HepG2 (cell line): ENCODE data around the gene TET3. TPM values are rescaled to one million over a fixed set of nuclear protein-coding genes. Genes with fewer than 3 reads are reported as not detected.

Experiments used
- ATAC-seq: fragments of 200-7000 bp; cut with Tn5 transposase; 3 replicates; pipeline ENCODE4 v1.9.1; 2020; ENCODE audit warnings: mild to moderate bottlenecking, moderate library complexity
- BruUV-seq: library from RNA; stranded (reverse); fragments of 400-500 nt; replicated peaks from 2 replicates; lab custom pipeline; 2021; lab: Mats Ljungman, UMichigan
- CTCF ChIA-PET: fragments of 300-600 bp; formaldehyde crosslinking; extraction: SDS; loops from one replicate; lab custom pipeline; 2021; ENCODE audit warnings: low total read pairs, inconsistent platforms, low intra/inter-chr PET ratio; lab: Yijun Ruan, JAX
- POLR2A ChIA-PET: fragments of 350-600 bp; sonication (Branson Sonifier 250); formaldehyde crosslinking; loops from one replicate; lab custom pipeline; 2020; ENCODE audit warnings: antibody characterized with exemption, inconsistent platforms; lab: Yijun Ruan, JAX
- DNase-seq: peaks from one replicate; pipeline ENCODE4 v3.0.0-alpha.2; 2015; ENCODE audit warnings: low spot score
- FAIRE-seq: peaks from 3 replicates; lab custom pipeline; 2011; peaks lifted over from hg19 to GRCh38; lab: Jason Lieb, UNC
- H2AFZ ChIP-seq: one replicate; pipeline ENCODE4 v1.6.1; 2011; ENCODE audit warnings: low read length, inconsistent platforms
- H3K27ac ChIP-seq: fragments of 300-600 bp; 3 replicates; pipeline ENCODE4 v1.8.0; 2011; ENCODE audit warnings: mixed run types, mild to moderate bottlenecking, mixed read lengths, low read length, inconsistent platforms; ENCODE audit not compliant: insufficient read depth; ENCODE audit errors: extremely low read length
- H3K27me3 ChIP-seq, 2 experiments: fragments of 200-600 bp in 1 of 2; 2 replicates in 1 of 2; 3 replicates in 1 of 2; pipeline versions ENCODE4 v1.6.0 to v1.8.0; 2011; ENCODE audit warnings: low read length in 2 of 2, mild to moderate bottlenecking in 2 of 2, moderate library complexity in 2 of 2, inconsistent platforms in 1 of 2; ENCODE audit not compliant: insufficient read depth in 2 of 2, control insufficient read depth in 1 of 2
- H3K36me3 ChIP-seq, 2 experiments: fragments of 200-600 bp in 1 of 2; replicated peaks in 1 of 2; 2 replicates in 1 of 2; 3 replicates in 1 of 2; pipeline versions ENCODE4 v1.5.1 to v1.8.0; 2011; ENCODE audit warnings: low read length in 2 of 2, inconsistent platforms in 1 of 2; ENCODE audit not compliant: insufficient read depth in 2 of 2, control insufficient read depth in 1 of 2
- H3K4me1 ChIP-seq: 2 replicates; pipeline ENCODE4 v1.5.1; 2012; ENCODE audit warnings: low read length, inconsistent platforms; ENCODE audit not compliant: insufficient read depth
- H3K4me2 ChIP-seq: 2 replicates; pipeline ENCODE4 v1.6.0; 2011; ENCODE audit warnings: low read depth, low read length, inconsistent platforms
- H3K4me3 ChIP-seq, 3 experiments: fragments of 200-600 bp in 1 of 3; sonication (generic), shearing (Covaris generic) in 1 of 3; replicated peaks in 1 of 3; 2 replicates each; pipeline ENCODE4 v1.5.1; 2011 to 2016; ENCODE audit warnings: low read length in 3 of 3, inconsistent platforms in 2 of 3, low read depth in 2 of 3, mild to moderate bottlenecking in 2 of 3, control low read depth in 1 of 3, mixed read lengths in 1 of 3; ENCODE audit not compliant: insufficient read depth in 1 of 3
- H3K79me2 ChIP-seq: one replicate; pipeline ENCODE4 v1.6.1; 2011; ENCODE audit warnings: low read length, inconsistent platforms; ENCODE audit not compliant: insufficient read depth
- H3K9ac ChIP-seq: 2 replicates; pipeline ENCODE4 v1.6.0; 2011; ENCODE audit warnings: mild to moderate bottlenecking, low read depth, low read length, inconsistent platforms; ENCODE audit not compliant: insufficient read depth
- H3K9me3 ChIP-seq: 2 replicates; pipeline ENCODE4 v1.5.1; 2012; ENCODE audit warnings: mild to moderate bottlenecking, low read length
- H4K20me1 ChIP-seq: 2 replicates; pipeline ENCODE4 v1.6.0; 2011; ENCODE audit warnings: inconsistent platforms, mild to moderate bottlenecking, low read length, moderate library complexity; ENCODE audit not compliant: insufficient read depth
- FOXJ3 ChIP-seq: sonication (generic); formaldehyde crosslinking; IDR thresholded peaks from 2 replicates; pipeline ENCODE4 v1.4.0; 2020; ENCODE audit warnings: missing genetic modification reagents, mild to moderate bottlenecking, borderline replicate concordance
- ISX ChIP-seq: sonication (generic); formaldehyde crosslinking; conservative IDR thresholded peaks from 2 replicates; pipeline ENCODE4 v1.5.0; 2020; ENCODE audit warnings: missing genetic modification reagents
- RFX5 ChIP-seq: IDR thresholded peaks from 2 replicates; pipeline ENCODE4 v1.6.1; 2011; ENCODE audit warnings: low read depth, low read length, improper control_type of control experiment
- SOX5 ChIP-seq: IDR thresholded peaks from 2 replicates; pipeline ENCODE4 v1.6.1; 2016; ENCODE audit warnings: borderline replicate concordance
- ZNF251 ChIP-seq: sonication (generic); formaldehyde crosslinking; IDR thresholded peaks from 2 replicates; pipeline ENCODE4 v1.9.0; 2021; ENCODE audit warnings: mild to moderate bottlenecking, missing genetic modification reagents
- ZNF703 ChIP-seq: sonication (generic); formaldehyde crosslinking; IDR thresholded peaks from 2 replicates; pipeline ENCODE4 v1.5.1; 2020; ENCODE audit warnings: missing genetic modification reagents, mild to moderate bottlenecking, moderate library complexity, borderline replicate concordance
- ZNF724P ChIP-seq: sonication (generic); formaldehyde crosslinking; IDR thresholded peaks from 2 replicates; pipeline ENCODE4 v1.8.0; 2022; ENCODE audit warnings: missing genetic modification reagents, borderline replicate concordance
- ZNF83 ChIP-seq: sonication (generic); formaldehyde crosslinking; IDR thresholded peaks from 2 replicates; pipeline ENCODE4 v1.4.0; 2020; ENCODE audit warnings: missing genetic modification reagents, mild to moderate bottlenecking, borderline replicate concordance
- ZSCAN21 ChIP-seq: sonication (generic); formaldehyde crosslinking; IDR thresholded peaks from 2 replicates; pipeline ENCODE4 v1.8.0; 2022; ENCODE audit warnings: mild to moderate bottlenecking, missing genetic modification reagents, moderate library complexity, borderline replicate concordance
- ZSCAN30 ChIP-seq: sonication (generic); formaldehyde crosslinking; IDR thresholded peaks from 2 replicates; pipeline ENCODE4 v1.5.0; 2020; ENCODE audit warnings: mild to moderate bottlenecking, missing genetic modification reagents
- WGBS: methylation state at CpG from one replicate; pipeline ENCODE4 v1.1.6; 2017; ENCODE audit warnings: low lambda C conversion rate; 5-methylcytosine and 5-hydroxymethylcytosine counted together
- in situ Hi-C: cut with HindIII; loops from 2 replicates; pipeline ENCODE4 v1.10.0; 2017; ENCODE audit warnings: low pct_unique_long_range_greater_than_20kb; ENCODE audit not compliant: extremely low pct_ligation_motif_present
- intact Hi-C: fragments of 100-400 bp; cut with micrococcal nuclease; formaldehyde crosslinking; loops from one replicate; pipeline ENCODE4 v1.10.0; 2022; ENCODE audit not compliant: unreplicated experiment
- polyA plus RNA-seq, 8 experiments: library from polyadenylated mRNA; depleted of rRNA in 3 of 8; stranded (reverse) in 7 of 8; unstranded in 1 of 8; fragments of >200 nt; fragmentation: Illumina TruSeq in 4 of 8; extraction: Trizol in 4 of 8; gene quantifications; 2 replicates each; pipeline versions ENCODE4 v1.2.1 to v1.2.3, GENCODE V29; 2011 to 2016; ENCODE audit warnings: low read depth in 4 of 8, missing spikeins in 1 of 8, mixed read lengths in 1 of 8; ENCODE audit not compliant: insufficient read depth in 1 of 8
- total RNA-seq, 5 experiments: library from RNA; depleted of rRNA; stranded (reverse); fragments of >200 nt; fragmentation: Illumina TruSeq; extraction: Trizol; gene quantifications; 2 replicates each; pipeline ENCODE4 v1.2.3, GENCODE V29; 2016; ENCODE audit warnings: low read depth in 1 of 5
- TF ChIP-seq, protein P1 (sequence below): sonication (generic); formaldehyde crosslinking; conservative IDR thresholded peaks from 2 replicates; pipeline ENCODE4 v1.8.0; 2022; ENCODE audit warnings: low read depth, missing genetic modification reagents
- TF ChIP-seq, protein P2 (sequence below): IDR thresholded peaks from 2 replicates; pipeline ENCODE4 v1.6.1; 2016; ENCODE audit warnings: missing compliant biosample characterization, missing genetic modification reagents, borderline replicate concordance

TET3 gene
- total and polyA plus RNA-seq, 2 of the 13 experiments (the other 11 are each of a cell fraction or from before 2014, with no cell fraction given), result 4.3 to 6.8 TPM

DNA sequence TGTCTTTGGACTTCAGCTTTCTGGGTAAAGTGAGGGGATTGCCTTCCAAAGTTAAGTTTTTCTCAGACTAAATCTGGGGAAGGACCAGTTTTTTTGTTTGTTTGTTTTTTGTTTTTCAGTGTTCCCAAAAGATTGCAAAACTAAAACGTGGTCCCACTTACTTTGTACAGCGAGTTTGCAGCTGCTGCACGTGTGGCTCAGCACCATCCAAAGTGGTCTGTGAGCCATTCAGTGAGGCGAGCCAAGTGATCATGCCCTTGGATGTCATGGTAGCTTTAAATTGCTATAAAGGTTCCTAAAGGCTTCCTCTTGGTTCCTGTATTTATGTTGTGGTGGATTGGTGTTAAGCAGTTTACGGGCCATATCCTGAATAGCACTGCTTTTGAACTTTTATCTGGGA is 23.0 kb downstream of the TET3 start:
- Histone ChIP-seq H3K27ac (no peak overlapping the region), H3K27me3 (no peaks in the 10 kb centered on the region), H3K36me3 (peaks cover 15 to 35% of the 10 kb centered on the region in 2 experiments), H3K9ac (no peak overlapping the region), H4K20me1 (peaks cover 4% of the 10 kb centered on the region; the same call in 1 of the 2 replicates), H3K9me3 (no peaks in the 10 kb centered on the region), H3K79me2 (peaks cover 9% of the 10 kb centered on the region), H2AFZ (no peak overlapping the region), H3K4me1 (peaks cover 18% of the 10 kb centered on the region), H3K4me2 (no peak overlapping the region), H3K4me3 (no peak overlapping the region)
- FAIRE-seq (no peak), DNase-seq (no peak), ATAC-seq (no peak)
- POLR2A ChIA-PET, result interaction anchor here (1.0 kb wide), 1 partner anchor 113 kb away, joined by 3 read pairs; no protein-coding TSS in a partner anchor
- 95% methylated on average over 5 of the region's 5 CpGs for WGBS
- CTCF ChIA-PET, result no interaction called here
- in situ Hi-C loops (no loop called here), intact Hi-C loops (no loop called here)
- BruUV-seq, result no TSS peak
- TF ChIP-seq ZSCAN21, result no peak
- TF ChIP-seq, protein P1, sequence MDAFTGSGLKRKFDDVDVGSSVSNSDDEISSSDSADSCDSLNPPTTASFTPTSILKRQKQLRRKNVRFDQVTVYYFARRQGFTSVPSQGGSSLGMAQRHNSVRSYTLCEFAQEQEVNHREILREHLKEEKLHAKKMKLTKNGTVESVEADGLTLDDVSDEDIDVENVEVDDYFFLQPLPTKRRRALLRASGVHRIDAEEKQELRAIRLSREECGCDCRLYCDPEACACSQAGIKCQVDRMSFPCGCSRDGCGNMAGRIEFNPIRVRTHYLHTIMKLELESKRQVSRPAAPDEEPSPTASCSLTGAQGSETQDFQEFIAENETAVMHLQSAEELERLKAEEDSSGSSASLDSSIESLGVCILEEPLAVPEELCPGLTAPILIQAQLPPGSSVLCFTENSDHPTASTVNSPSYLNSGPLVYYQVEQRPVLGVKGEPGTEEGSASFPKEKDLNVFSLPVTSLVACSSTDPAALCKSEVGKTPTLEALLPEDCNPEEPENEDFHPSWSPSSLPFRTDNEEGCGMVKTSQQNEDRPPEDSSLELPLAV (CRISPR knock-in tag), result no peak
- no peak for TF ChIP-seq ZNF724P
- no peak for TF ChIP-seq ISX (CRISPR knock-in tag)

DNA sequence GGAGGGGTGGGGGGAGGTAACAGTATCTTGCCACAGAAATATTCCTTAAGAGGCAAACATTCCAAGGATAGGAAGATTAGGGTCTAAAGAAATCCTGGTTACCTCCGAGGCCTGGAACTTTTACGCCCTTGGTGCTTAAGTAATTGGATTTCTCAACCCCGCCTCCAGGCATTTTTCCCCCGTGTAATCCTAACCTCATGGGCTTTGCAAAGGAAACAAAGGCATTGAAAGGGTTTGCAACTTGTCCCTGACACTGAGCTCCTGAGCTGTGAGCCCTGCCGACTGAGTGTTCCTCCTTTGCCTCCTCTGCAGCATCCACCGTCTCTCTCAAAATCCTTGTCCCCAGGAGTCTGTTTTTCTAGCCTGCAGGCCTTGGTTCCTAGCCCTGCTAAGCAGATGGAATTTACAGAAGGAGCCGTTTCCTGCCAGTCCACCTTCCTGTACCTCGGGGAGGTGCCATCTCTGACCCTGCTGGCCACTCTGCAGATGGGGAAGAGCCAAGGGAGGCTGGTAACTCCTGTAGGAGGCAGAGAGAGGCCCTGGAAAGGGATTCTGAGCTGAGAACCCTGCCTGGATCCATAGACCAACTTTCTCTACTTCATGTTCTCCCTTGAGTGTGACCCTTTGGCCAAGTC is 24.2 kb downstream of the TET3 start:
- in situ Hi-C loops, result no loop called here
- no TSS peak for BruUV-seq

More for the DNA sequence above, 24.2 kb downstream of the TET3 start:
- WGBS, result 93% methylated on average over 8 of the region's 8 CpGs
- H3K4me2 ChIP-seq, result no peak overlapping the region
- H3K4me1 ChIP-seq, result 0 out of 2 replicates have a peak, but pooled peaks cover 12% of the 10 kb centered on the region
- no peaks in the 10 kb centered on the region for H3K27me3 ChIP-seq
- no peaks in the 10 kb centered on the region for H3K9me3 ChIP-seq
- intact Hi-C loops, result no loop called here
- H3K36me3 ChIP-seq, result peaks cover 13 to 34% of the 10 kb centered on the region in 2 experiments
- FAIRE-seq (no peak), ATAC-seq (no peak; the same call in 2 of the 3 replicates), DNase-seq (no peak)
- no peak overlapping the region for H3K27ac ChIP-seq
- H3K4me3 ChIP-seq, result no peak overlapping the region
- no peaks in the 10 kb centered on the region; the same call in 1 of the 2 replicates for H4K20me1 ChIP-seq
- H2AFZ ChIP-seq, result no peak overlapping the region
- peaks cover 6% of the 10 kb centered on the region for H3K79me2 ChIP-seq
- POLR2A ChIA-PET, result interaction anchor here (1.0 kb wide), 1 partner anchor 111 kb away, joined by 3 read pairs; no protein-coding TSS in a partner anchor
- CTCF ChIA-PET, result no interaction called here
- TF ChIP-seq FOXJ3 (CRISPR knock-in tag) (no peak), SOX5 (CRISPR knock-in tag) (no peak), ZNF83 (CRISPR knock-in tag) (no peak), ZNF251 (CRISPR knock-in tag) (no peak), ZSCAN30 (no peak), RFX5 (no peak), ZNF703 (no peak)
- TF ChIP-seq, protein P2, sequence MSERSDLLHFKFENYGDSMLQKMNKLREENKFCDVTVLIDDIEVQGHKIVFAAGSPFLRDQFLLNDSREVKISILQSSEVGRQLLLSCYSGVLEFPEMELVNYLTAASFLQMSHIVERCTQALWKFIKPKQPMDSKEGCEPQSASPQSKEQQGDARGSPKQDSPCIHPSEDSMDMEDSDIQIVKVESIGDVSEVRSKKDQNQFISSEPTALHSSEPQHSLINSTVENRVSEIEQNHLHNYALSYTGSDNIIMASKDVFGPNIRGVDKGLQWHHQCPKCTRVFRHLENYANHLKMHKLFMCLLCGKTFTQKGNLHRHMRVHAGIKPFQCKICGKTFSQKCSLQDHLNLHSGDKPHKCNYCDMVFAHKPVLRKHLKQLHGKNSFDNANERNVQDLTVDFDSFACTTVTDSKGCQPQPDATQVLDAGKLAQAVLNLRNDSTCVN (CRISPR knock-in tag), result no peak
- TF ChIP-seq, all 625 proteins: peak for 0
- H3K9ac ChIP-seq, result no peak overlapping the region
